Measurements from ENCODE around the gene SUN1. TPM values are rescaled to one million over a fixed set of nuclear protein-coding genes. Genes with fewer than 3 reads are reported as not detected.

Gene SUN1
- total and polyA plus RNA-seq, 2 of the 8 experiments (the other 6 are each of a cell fraction or from before 2014, with no cell fraction given), result 108 to 158 TPM

DNA sequence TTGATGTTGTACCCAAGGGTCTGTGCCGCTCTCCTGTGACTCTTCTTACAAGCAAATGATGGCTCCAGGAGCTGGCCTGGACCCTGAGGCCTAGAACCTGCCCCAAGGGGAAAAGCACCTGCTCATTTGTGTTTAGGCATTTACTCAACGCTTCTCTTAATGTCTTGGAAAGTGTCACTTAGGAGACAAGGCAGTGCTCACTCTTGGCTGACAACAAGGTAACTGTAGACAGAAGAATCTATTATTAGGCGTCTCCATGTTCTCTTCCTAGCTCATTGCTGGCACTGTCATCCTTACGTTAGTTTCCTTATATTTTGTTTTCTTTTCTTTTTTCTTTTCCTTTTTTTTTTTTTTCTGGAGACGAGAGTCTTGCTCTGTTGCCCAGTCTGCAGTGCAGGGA is 38.1 kb upstream of the SUN1 start (continued):
- TF ChIP-seq, protein P1, sequence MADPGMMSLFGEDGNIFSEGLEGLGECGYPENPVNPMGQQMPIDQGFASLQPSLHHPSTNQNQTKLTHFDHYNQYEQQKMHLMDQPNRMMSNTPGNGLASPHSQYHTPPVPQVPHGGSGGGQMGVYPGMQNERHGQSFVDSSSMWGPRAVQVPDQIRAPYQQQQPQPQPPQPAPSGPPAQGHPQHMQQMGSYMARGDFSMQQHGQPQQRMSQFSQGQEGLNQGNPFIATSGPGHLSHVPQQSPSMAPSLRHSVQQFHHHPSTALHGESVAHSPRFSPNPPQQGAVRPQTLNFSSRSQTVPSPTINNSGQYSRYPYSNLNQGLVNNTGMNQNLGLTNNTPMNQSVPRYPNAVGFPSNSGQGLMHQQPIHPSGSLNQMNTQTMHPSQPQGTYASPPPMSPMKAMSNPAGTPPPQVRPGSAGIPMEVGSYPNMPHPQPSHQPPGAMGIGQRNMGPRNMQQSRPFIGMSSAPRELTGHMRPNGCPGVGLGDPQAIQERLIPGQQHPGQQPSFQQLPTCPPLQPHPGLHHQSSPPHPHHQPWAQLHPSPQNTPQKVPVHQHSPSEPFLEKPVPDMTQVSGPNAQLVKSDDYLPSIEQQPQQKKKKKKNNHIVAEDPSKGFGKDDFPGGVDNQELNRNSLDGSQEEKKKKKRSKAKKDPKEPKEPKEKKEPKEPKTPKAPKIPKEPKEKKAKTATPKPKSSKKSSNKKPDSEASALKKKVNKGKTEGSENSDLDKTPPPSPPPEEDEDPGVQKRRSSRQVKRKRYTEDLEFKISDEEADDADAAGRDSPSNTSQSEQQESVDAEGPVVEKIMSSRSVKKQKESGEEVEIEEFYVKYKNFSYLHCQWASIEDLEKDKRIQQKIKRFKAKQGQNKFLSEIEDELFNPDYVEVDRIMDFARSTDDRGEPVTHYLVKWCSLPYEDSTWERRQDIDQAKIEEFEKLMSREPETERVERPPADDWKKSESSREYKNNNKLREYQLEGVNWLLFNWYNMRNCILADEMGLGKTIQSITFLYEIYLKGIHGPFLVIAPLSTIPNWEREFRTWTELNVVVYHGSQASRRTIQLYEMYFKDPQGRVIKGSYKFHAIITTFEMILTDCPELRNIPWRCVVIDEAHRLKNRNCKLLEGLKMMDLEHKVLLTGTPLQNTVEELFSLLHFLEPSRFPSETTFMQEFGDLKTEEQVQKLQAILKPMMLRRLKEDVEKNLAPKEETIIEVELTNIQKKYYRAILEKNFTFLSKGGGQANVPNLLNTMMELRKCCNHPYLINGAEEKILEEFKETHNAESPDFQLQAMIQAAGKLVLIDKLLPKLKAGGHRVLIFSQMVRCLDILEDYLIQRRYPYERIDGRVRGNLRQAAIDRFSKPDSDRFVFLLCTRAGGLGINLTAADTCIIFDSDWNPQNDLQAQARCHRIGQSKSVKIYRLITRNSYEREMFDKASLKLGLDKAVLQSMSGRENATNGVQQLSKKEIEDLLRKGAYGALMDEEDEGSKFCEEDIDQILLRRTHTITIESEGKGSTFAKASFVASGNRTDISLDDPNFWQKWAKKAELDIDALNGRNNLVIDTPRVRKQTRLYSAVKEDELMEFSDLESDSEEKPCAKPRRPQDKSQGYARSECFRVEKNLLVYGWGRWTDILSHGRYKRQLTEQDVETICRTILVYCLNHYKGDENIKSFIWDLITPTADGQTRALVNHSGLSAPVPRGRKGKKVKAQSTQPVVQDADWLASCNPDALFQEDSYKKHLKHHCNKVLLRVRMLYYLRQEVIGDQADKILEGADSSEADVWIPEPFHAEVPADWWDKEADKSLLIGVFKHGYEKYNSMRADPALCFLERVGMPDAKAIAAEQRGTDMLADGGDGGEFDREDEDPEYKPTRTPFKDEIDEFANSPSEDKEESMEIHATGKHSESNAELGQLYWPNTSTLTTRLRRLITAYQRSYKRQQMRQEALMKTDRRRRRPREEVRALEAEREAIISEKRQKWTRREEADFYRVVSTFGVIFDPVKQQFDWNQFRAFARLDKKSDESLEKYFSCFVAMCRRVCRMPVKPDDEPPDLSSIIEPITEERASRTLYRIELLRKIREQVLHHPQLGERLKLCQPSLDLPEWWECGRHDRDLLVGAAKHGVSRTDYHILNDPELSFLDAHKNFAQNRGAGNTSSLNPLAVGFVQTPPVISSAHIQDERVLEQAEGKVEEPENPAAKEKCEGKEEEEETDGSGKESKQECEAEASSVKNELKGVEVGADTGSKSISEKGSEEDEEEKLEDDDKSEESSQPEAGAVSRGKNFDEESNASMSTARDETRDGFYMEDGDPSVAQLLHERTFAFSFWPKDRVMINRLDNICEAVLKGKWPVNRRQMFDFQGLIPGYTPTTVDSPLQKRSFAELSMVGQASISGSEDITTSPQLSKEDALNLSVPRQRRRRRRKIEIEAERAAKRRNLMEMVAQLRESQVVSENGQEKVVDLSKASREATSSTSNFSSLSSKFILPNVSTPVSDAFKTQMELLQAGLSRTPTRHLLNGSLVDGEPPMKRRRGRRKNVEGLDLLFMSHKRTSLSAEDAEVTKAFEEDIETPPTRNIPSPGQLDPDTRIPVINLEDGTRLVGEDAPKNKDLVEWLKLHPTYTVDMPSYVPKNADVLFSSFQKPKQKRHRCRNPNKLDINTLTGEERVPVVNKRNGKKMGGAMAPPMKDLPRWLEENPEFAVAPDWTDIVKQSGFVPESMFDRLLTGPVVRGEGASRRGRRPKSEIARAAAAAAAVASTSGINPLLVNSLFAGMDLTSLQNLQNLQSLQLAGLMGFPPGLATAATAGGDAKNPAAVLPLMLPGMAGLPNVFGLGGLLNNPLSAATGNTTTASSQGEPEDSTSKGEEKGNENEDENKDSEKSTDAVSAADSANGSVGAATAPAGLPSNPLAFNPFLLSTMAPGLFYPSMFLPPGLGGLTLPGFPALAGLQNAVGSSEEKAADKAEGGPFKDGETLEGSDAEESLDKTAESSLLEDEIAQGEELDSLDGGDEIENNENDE (IDR thresholded peaks at IDR 0.05; ENCODE audit: insufficient replicate concordance, low read length), result no peak
- no peak for TF ChIP-seq RFX5 (IDR thresholded peaks at IDR 0.05; ENCODE audit: borderline replicate concordance, low read depth, low read length)
- TF ChIP-seq RXRA (IDR thresholded peaks at IDR 0.05; ENCODE audit: insufficient read depth, low read depth, low read length), result no peak
- TF ChIP-seq SIX5 (IDR thresholded peaks at IDR 0.05; ENCODE audit: low read depth, low read length), result no peak
- TF ChIP-seq, protein P2, sequence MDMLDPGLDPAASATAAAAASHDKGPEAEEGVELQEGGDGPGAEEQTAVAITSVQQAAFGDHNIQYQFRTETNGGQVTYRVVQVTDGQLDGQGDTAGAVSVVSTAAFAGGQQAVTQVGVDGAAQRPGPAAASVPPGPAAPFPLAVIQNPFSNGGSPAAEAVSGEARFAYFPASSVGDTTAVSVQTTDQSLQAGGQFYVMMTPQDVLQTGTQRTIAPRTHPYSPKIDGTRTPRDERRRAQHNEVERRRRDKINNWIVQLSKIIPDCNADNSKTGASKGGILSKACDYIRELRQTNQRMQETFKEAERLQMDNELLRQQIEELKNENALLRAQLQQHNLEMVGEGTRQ (IDR thresholded peaks at IDR 0.05; ENCODE audit: low read length), result no peak
- TF ChIP-seq RAD21 (IDR thresholded peaks at IDR 0.05 in 1 of 2, conservative IDR thresholded peaks at IDR 0.05 in 1 of 2; ENCODE audit: low read depth in 2 of 2, low read length in 2 of 2), result no peak
- no peak for TF ChIP-seq SAP30 (IDR thresholded peaks at IDR 0.05; ENCODE audit: insufficient read depth, insufficient replicate concordance, low read length)
- no peak for TF ChIP-seq CHD1 (IDR thresholded peaks at IDR 0.05; ENCODE audit: low read depth, low read length)
- no peak for TF ChIP-seq POU5F1 (IDR thresholded peaks at IDR 0.05; ENCODE audit: low read depth, low read length)
- no peak for TF ChIP-seq KDM5A (IDR thresholded peaks at IDR 0.05; ENCODE audit: low read length)
- no peak for TF ChIP-seq POLR2AphosphoS5 (IDR thresholded peaks at IDR 0.05; ENCODE audit: low read depth, low read length)
